HCEC 1CT (cell line): ENCODE data around the gene HOXC11.

ENCODE experiments used
- DNase-seq: peaks from one replicate; pipeline ENCODE4 v3.0.0-alpha.2; 2017

Gene HOXC11

DNA sequence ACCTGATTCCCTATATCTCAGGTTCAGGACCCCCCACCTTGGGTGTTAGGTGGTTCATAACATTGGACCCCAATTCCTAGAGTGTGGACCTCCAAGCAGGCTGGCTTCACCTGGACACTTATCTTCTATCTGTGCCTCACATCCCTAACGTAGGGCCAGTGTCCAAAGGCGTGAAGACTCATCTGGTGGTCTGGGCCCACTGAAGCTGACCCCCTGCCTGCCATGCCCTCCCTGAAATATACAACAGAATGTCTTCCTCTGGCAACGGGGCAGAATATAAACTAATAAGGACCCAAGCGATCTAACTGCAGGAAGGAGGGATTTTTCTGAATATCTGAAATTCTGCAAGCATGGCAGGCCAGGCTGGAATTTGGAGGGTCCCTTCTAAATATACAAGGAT lies 28.7 kb upstream of the HOXC11 start:
- no peak for DNase-seq

DNA sequence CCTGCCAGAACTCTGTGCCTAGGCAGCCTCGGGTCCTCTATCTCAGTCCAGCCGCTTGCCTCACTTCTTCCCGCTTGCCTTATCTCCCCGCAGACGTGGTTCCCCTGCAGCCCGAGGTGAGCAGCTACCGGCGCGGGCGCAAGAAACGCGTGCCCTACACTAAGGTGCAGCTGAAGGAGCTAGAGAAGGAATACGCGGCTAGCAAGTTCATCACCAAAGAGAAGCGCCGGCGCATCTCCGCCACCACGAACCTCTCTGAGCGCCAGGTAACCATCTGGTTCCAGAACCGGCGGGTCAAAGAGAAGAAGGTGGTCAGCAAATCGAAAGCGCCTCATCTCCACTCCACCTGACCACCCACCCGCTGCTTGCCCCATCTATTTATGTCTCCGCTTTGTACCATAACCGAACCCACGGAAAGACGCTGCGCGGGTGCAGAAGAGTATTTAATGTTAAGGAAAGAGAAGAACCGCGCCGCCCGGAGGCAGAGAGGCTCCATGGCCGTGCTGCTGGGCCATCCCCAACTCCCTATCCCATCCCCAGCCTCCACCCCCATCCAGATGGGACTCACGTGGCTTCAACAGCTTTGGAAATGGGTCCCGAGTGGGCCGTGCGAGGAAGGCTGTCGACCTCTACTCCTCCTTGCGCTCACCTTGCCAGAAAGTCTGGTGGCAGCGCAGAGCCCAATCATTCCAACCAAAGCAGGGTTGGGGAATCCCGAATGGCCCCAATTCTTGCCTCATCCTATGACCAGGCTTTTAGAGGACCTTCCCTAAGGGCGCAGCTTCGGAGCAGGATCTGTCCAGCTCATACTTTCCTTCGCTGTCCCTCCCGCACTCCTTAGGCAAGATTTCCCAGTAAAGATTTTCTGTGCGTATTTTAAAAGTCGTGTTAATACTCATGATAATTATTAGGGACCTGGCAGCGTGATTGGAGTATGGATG lies 27.7 kb upstream of the HOXC11 start:
- DNase-seq: no peak

DNA sequence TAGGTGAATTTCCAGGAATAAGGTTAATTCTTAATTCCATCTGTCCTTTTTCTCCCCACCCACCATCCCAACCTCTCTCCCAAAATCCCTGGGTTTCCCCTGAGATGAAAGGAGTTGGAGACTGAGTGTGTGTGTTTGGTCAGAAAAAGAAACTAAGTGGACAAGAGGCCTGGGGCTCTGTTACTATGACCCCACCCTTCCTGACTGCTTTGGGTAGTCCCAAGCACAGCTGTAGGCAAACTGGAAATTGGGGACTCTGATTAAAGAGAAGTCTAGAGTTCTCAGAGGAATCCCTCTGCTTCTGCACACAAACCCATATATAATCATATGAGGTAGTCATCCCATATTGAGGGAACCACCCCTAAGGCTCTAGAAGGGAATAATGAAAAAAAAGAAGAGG lies 25.2 kb upstream of the HOXC11 start:
- no peak for DNase-seq

DNA sequence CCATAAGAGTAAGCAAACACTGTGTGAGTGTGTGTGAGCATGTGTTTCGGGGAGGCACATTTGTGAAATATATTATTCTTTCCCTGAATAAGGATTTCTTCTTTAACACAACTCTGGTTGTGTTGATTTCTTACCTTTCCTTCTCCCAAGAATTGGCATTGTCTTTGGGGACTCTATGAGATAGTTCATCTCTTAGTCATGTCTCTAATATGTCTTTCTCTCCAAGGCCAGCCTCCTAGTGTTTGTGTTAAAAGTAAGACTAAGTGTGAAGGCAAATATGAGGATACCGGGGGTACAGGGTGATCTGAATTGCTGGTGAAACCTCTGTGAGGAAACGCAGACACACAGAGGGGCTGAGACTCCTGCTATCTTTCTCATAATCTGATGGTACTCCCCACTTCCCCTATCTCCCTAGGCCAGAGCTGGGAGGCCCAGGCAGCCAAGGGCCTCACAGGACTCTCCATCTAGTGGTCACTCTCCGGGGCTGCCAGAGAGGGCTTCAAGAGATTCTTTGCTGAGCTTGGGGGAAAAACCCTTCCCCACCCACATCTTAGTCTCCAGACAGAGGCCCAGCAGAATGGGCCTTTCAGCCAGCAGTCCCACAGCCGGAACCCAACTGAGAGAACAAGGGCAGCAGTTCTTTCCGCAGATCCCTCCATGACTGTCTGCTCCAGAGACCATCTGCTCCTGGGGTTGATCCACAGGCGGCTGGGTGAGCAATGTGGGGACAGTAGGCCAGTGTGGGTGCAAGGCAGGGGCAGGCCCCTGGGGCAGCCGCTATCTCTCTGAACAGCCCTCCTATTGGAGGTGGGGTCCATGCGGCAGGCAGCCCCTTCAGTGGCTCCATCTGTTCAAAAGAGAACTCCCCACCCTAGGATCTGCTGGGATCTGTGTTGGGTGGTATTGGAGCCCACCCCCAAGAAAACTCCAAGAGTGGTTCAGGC lies 24.0 kb upstream of the HOXC11 start:
- DNase-seq: no peak

DNA sequence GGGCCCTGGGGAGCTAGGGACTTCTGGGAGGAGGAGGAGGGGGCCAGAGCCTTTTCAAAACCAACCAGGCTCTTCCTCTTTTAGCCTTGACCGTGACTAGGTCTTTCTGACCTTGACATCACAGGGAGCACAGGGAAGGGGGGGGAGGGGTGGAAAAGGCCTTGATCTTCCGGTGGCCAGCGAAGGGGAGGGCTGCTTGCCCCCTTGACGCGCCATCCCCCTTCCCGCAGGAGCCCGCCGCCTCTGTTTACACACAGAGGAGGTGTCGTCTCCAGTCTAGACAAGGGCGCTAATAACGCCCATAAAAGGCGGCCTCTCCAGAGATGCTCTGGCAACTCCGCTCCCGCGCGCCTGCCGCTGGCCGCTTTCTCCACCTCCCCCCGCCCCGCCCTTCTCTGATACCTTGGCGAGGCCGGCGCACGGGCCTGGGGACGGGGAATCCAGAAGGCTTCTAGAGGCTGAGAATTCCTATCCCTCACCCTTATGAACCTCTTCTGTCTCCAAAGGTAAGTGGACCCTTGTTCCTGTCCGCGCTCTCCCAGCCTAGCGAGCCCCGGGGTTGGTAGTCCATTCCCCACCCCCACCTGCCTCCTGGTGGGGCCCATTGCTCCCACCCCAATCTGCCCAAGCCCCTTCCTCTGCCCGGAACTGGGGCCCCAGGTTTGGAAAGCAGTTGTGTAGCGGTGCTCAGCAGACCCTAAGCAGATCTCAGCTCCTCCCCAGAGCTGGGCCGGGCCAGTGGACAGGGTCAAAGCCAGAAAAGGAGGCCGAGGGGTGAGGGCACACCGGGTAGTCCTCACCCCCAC lies 23.1 kb upstream of the HOXC11 start:
- DNase-seq: no peak

DNA sequence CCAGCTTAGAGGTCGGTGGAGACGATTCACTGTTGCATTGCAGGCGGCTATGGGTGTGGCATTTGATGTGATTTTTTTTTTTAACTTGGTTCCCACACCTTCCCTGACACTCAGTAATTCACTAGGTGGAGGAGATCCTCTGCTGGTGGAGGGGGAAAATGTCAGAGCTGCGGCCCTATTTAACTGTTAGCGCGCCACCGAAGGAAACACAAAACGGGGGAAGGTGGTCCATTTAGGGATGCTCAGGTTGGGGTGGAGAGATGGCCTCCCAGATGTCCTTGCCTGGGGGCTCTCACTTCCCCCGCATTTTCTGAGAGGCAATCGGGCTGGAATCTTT lies 22.5 kb upstream of the HOXC11 start:
- no peak for DNase-seq

DNA sequence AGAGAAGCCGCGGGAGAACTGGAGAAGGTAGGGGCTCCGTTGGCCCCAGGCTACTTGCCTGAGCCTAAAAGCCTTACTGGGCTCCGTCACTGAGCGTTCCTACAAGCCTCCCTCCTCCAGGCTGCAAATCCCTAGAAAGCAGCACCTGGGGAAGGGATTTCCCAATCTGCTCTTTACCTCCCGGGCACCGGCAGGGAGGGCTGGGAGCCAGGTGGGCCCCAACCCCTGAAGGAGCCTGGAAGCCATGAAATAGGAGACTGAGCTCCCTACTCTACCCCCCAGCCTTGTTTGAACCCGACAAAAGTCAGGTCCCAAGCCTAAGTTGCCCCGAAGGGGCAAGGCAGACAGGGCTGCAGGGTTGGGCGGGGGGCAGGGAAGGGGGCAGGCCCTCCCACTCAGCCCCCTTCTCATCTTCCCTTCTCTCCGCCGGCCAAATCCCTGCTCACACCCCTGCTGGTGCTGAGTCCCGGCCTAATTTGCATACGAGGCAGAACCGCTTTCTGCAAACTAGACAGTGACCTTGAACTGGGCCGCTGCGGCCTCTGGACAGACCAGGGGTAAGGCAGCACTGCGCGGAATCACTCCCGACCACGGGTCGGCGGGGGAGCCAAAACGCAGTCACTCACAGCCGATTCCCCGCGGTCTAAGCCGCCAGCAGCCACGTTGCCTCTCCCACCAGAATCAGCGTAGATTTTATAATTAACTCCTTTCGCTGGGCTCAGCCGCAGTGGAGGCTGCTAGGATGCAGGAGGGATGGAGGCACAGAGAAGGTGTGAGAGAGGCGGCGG lies 21.9 kb upstream of the HOXC11 start:
- no peak for DNase-seq

DNA sequence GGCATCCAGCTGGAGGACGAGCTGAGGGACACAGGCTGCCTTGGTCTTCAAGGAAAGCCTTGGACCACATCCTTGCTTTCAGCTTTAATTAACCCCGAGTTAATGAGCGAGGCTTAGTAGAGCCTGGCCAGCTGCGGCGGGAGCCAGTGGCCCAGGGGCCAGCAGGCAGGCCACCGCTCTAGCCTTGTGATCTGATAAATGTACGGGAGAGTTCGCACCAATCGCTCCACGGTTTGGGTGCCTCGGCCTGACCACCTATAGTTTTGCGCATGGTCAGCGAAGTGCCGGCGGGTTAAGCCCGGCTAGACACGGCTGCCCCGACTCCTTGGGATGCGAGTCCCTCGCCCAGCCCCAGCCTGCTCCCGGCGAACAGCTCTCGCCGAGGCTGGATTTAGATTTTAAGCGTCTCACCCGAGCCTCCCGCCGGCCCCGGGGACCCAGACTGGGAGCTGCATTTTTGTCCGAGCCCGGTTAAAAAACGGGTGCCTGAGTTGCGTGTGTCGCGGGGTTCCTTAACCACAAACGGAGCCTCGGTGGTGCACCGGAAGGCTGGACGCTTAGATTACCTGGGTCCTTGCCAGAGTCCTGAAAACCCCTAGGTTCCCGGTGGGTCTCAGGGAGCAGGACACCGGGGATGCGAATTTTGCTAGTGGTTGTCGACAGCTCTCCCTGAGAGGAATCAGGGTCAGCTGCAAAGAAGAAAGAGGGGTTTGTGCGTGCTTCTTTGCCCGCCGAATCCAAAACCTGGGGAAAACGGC lies 21.2 kb upstream of the HOXC11 start:
- no peak for DNase-seq

DNA sequence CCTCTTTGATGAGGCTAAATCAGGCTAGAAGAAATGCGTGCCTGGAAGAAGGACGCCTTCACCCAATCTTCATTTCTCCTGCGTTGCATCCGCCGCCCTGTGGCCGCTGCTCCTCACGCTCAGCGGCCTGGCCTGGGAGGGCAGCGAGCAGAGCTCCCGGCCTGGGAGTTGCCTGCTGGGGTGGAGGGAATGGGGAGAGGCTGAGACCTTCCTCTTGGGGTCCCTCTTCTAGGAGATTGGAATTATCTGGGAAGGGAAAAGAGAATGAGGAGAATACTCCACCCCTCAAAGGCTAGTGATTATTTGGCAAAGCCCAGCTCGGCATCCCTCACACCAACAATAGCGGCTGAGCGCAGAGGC lies 20.6 kb upstream of the HOXC11 start:
- DNase-seq: no peak

DNA sequence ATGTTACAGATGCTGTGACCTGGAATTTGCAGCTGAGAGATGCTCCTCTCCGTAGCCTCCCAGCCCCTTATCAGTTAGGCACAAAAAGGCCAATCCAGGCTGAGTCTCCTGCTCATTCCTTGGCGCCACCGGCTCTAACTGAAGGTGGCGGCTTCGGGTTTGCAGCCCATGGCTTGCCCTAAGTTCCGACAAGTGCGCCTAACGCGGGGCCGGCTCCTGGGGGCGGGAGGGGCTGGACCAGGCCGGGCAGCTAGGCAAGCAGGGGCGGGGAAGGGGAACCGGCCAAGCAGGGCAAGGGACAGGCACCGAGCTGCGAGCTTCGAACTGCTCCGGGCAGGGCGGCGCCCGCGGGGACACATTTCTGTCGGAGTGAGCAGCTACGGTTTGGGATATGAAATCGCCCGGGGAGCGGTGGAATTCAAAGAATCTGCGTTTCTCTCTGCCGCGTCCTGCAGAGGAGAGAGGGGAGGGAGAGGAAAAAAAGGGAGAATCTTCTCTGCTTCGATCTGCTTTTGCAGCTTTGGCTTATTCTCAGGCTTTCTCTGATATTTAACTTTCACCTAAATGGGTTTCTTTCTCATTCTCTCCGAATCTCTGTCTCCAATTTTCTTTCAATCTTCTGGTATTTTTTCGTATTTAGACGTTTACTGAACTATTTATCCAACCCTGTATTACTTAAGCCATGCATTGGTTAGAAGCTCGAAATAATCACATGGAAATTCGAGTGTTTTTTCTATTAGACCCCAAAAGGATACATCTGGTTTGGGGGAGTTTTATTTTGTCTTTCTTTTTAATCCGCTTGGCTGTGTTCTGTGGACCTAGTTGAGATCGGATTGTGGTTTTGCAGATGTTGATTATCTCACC lies 19.8 kb upstream of the HOXC11 start:
- no peak for DNase-seq

DNA sequence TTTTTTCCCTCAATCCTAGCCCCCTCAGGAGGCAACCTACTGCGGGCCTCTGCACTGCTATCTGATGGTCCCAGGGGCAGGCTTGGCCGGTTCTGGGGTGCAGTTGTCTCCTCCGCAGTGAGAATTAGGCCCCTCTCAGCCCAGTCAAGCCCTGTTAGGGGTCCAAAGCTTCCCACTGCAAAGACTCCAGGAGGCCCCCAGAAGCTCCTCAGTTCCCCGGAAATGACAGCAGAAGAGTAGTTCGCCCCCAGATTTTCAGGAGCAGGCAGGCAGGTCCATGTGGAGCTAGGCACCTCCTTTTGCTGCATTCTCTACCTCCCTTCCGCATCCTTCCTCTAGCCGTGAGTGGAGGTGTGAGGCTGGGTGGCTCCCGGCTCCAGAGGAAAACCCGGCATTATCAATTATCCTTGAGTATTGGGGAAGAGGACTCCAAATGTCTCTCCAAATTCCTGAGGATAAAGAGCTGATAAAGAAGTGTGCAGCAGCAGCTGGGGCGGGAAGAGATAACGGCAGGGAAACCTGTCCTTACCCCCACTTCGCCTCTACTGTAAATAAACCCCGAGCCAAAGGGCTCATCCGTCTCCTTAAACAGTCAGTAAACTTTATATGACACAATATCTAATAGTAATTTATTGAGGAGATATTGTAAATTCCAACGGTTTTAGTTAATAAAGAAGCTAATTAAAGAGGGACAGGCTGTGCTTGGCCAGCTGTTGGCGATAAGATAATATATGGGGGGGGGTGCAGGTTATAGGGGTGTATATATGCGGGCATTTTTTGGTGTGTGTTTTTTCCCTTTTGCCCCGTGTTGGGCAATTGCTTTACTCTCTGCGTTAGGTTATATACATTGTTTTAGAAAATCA lies 18.9 kb upstream of the HOXC11 start:
- DNase-seq: no peak

DNA sequence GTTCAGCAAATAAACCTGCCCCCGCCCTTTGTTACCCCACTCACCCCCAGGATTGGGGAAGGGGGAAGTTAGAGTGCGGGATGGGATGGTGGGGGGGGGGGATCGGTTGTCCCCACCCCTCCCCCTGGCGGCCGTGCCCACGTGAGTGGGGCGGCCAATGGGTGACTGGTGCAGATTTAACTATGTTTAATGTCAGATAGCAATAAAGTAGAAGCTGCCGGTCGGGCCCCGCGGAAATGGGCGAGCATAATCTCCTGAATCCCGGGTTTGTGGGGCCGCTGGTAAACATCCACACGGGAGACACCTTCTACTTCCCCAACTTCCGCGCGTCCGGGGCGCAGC lies 18.3 kb upstream of the HOXC11 start, which contains the start of gene HOXC12:
Gene HOXC12 (plus strand): TSS at position 210 of the 342 bp plus-strand sequence. CDS start 27 bp downstream, at position 237.
- DNase-seq: no peak

DNA sequence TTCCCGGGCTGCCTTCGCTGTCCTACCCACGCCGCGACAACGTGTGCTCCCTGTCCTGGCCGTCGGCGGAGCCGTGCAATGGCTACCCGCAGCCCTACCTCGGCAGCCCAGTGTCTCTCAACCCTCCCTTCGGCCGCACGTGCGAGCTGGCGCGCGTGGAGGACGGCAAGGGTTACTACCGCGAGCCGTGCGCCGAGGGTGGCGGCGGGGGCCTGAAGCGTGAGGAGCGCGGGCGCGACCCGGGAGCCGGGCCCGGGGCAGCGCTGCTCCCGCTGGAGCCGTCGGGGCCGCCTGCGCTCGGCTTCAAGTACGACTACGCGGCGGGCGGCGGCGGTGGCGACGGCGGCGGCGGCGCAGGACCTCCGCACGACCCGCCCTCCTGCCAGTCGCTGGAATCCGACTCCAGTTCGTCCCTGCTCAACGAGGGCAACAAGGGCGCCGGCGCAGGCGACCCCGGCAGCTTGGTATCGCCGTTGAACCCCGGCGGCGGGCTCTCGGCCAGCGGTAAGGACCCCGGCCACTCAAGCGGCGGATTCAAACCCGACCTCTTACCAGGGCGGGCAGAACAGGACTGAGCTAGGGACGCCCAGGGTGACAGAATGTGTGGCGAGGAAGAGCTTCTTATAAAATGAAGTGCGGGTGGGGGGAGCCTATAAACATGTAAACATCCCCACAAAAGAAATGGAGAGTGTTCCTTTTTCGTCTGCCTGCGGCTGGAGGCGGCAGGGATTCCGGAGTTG lies 17.7 kb upstream of the HOXC11 start:
- no peak for DNase-seq

DNA sequence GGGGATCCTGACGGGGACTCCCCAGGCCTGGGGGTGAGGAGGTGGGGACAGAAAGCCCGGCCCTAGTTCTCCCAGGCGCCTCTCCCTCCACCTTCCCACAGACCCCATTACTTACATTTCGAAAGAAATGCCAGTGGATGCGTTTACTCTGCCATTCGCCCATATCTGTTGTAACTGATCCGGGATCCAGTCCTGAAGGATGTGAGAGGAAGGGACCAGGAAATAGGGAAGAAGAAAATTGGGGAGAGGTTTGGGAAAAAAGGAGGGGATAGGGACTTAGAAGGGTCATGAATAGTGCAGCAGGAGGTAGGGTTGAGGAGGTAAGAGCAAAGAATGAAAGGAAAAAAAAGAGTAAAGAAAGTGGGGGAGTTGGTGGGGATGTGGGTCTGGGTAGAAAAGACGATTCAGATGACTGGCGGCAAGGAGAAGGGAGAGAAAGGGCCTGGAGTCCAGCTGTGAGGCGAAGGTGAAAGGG lies 17.1 kb upstream of the HOXC11 start:
- DNase-seq: no peak

DNA sequence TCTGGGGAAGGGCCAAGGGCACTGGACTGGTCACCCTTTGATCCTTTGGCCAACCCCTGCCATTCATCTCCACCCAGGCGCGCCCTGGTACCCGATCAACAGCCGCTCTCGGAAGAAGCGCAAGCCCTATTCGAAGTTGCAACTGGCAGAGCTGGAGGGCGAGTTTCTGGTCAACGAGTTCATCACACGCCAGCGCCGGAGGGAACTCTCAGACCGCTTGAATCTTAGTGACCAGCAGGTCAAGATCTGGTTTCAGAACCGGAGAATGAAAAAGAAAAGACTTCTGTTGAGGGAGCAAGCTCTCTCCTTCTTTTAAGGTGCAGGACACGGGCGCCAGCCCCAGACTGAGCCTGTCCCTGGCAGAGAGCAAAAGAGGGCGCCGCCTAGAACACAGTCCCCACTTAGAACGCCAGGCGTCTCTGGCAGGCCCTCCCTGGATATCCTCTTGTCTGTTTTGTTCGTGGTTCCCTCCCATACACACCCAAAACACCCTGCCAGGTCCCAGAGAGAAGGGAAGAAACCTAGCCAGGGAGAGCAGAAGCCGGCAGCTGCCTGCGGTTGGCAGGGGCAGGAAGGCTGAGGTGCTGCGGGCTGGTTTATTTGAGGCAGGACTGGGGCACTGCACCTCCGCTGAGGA lies 16.6 kb upstream of the HOXC11 start:
- DNase-seq: no peak

DNA sequence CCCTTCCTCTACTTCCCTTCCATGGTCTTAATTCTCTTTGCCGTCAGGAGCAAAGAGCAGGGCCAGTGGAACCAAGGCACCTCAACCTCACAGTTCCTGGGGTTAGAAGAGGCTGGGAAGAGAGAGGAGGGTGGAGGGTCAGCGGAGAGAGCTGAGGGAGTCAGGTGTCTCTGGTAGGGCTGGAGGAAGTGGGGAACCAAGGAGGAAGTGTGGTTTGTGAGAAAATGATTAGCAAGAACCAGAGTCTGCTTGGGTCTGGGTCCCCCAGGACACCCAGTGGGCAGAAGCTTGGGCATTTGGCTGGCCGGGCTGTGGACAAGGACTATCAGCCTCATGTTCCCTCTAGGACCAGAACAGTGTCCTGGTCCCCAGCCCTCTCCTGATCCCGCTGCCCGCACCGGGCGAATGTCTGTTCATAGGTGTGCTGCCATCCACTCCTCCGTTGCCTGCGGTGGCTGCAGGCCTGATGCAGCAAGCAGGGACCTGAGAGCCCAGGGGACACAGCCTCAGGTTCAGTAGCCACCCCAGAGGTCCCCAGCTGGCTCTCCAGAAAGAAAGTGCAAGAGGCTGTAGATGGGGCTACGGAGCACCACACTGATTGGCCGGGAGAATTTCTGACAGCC lies 15.9 kb upstream of the HOXC11 start:
- no peak for DNase-seq

DNA sequence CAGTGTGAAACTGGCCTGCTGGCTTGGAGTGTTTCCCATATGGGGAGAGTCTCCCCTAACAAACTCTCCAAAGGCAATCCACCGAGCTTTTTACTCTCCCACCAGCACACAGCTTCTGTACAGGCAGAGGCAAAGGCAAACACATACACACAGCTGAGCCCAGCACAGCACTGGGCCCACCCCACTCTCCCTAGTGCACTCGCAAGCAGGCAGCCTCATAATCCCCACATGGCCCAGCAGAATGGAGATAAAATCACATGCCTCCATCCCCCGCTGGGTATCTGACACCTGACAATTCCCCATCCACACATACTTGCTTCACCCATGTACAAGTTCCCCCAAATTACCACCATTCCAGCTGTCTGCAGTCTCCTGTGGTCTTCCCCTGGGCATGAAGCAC lies 14.8 kb upstream of the HOXC11 start:
- no peak for DNase-seq

DNA sequence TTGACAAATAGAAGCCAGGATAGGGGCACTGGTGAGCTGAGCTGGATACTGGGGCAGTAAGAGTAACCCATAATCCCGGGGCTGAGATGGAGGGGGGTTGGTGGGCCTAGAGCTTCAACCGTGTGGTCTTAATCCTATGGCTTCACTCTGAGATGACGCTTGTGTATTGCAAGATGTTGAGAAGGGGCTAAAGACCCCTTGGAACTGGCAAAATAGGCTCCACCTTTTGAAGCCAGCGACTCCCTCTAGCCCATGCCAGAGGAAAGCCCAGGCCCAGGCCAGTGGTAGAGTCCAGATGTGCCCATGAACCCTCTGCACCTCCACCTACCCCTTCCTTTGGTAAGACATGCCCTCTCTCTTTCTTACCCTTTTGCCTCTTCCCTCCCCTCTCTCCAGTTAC lies 13.6 kb upstream of the HOXC11 start:
- no peak for DNase-seq
